H1 (cell line): Measurements from ENCODE around the gene TBK1.

Source experiments
- NANOG ChIP-seq: IDR thresholded peaks from 2 replicates; pipeline ENCODE4 v1.6.1; 2011; ENCODE audit warnings: low read length, low read depth, mild to moderate bottlenecking, inconsistent platforms; ENCODE audit not compliant: insufficient read depth, poor library complexity, severe bottlenecking
- POLR2A ChIP-seq, 2 experiments: IDR thresholded peaks; 1 replicate in 1 of 2; 2 replicates in 1 of 2; pipeline ENCODE4 v1.6.1; 2011; ENCODE audit warnings: low read depth in 2 of 2, low read length in 2 of 2, mild to moderate bottlenecking in 2 of 2; ENCODE audit errors: control extremely low read depth in 1 of 2
- POLR2AphosphoS5 ChIP-seq: IDR thresholded peaks from 2 replicates; pipeline ENCODE4 v1.6.1; 2011; ENCODE audit warnings: low read depth, low read length
- TBP ChIP-seq: IDR thresholded peaks from 2 replicates; pipeline ENCODE4 v1.6.1; 2011; ENCODE audit warnings: low read depth, low read length, improper control_type of control experiment
- YY1 ChIP-seq: IDR thresholded peaks from 2 replicates; pipeline ENCODE4 v1.6.1; 2011; ENCODE audit warnings: low read depth, mild to moderate bottlenecking, low read length
- TF ChIP-seq, protein P1 (sequence below), 3 experiments: IDR thresholded peaks; 1 replicate in 2 of 3; 2 replicates in 1 of 3; pipeline versions ENCODE4 v1.5.1 to v1.6.1; 2011; ENCODE audit warnings: low read length in 3 of 3, mild to moderate bottlenecking in 3 of 3, inconsistent platforms in 2 of 3, low read depth in 1 of 3, moderate library complexity in 1 of 3; ENCODE audit not compliant: insufficient read depth in 1 of 3; ENCODE audit errors: control extremely low read depth in 1 of 3
- TF ChIP-seq, protein P2 (sequence below): IDR thresholded peaks from 2 replicates; pipeline ENCODE4 v1.6.1; 2011; ENCODE audit warnings: low read depth, mild to moderate bottlenecking, low read length; ENCODE audit not compliant: insufficient read depth

DNA sequence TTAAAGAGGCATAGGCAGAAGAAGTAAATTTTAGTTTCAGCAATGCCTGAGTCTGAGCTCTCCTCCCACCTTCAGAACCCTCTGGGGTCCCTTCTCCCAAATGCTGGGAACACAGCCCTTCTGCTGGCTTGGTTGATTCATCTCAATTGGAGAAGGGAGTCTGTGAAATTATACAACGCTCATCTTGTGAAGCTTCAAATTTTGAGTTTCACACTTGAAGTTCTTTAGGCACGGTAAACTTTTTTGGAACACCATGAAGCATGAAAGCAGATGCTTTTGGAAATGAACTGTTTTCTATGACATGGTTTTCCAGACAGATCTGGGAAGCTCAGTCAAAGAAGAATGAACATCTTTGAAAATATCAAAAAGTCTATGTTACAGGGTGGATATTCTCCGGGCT is 69.9 kb downstream of the TBK1 start:
- TF ChIP-seq TBP (no peak), NANOG (no peak), YY1 (no peak), POLR2AphosphoS5 (no peak), POLR2A (IDR thresholded peaks at IDR 0.05; ENCODE audit: control extremely low read depth in 1 of 2, low read depth in 2 of 2, low read length in 2 of 2) (no peak)
- TF ChIP-seq, protein P1, sequence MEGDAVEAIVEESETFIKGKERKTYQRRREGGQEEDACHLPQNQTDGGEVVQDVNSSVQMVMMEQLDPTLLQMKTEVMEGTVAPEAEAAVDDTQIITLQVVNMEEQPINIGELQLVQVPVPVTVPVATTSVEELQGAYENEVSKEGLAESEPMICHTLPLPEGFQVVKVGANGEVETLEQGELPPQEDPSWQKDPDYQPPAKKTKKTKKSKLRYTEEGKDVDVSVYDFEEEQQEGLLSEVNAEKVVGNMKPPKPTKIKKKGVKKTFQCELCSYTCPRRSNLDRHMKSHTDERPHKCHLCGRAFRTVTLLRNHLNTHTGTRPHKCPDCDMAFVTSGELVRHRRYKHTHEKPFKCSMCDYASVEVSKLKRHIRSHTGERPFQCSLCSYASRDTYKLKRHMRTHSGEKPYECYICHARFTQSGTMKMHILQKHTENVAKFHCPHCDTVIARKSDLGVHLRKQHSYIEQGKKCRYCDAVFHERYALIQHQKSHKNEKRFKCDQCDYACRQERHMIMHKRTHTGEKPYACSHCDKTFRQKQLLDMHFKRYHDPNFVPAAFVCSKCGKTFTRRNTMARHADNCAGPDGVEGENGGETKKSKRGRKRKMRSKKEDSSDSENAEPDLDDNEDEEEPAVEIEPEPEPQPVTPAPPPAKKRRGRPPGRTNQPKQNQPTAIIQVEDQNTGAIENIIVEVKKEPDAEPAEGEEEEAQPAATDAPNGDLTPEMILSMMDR (IDR thresholded peaks at IDR 0.05; ENCODE audit: control extremely low read depth in 1 of 3, insufficient read depth in 1 of 3, low read depth in 1 of 3, low read length in 3 of 3), result no peak
- TF ChIP-seq, protein P2, sequence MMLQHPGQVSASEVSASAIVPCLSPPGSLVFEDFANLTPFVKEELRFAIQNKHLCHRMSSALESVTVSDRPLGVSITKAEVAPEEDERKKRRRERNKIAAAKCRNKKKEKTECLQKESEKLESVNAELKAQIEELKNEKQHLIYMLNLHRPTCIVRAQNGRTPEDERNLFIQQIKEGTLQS, result no peak
